OCI-LY3 (cell line): Measurements from ENCODE around the gene WDR53.

Experiments used
- CTCF ChIP-seq: fragments of 200-600, 300-600 bp; sonication (generic); IDR thresholded peaks from 2 replicates; pipeline ENCODE4 v1.5.1; 2014; ENCODE audit warnings: antibody characterized with exemption, low read length, low read depth
- EZH2phosphoT487 ChIP-seq: fragments of 200-600 bp; shearing (Covaris generic); IDR thresholded peaks from 2 replicates; pipeline ENCODE4 v1.6.1; 2018; ENCODE audit warnings: antibody characterized with exemption, mixed run types, low read depth

GRCh38 chr3:196609343-196609775 lies 41.0 kb upstream of the WDR53 start:
- TF ChIP-seq EZH2phosphoT487 (no peak), CTCF (peak; percentile 98)
